Activated naive CD4-positive, alpha-beta T cell (primary cell): ENCODE measurements around the gene ATP6V1G1.
"Not testable (repeated sequence)": the region's sequence is repeated elsewhere in the genome, so short reads cannot be mapped to it uniquely, and the experiment has no call there.

ENCODE experiments used
- DNase-seq, 4 experiments: peaks; one replicate each; lab custom pipeline; 2025; lab: John Stamatoyannopoulos, UW

Gene ATP6V1G1

GRCh38 chr9:114580609-114581193, 6.9 kb upstream of the ATP6V1G1 start:
- DNase-seq: no peak

GRCh38 chr9:114583371-114584155, 4.0 kb upstream of the ATP6V1G1 start:
- DNase-seq: no peak

GRCh38 chr9:114588210-114588609, 641 bp downstream of the ATP6V1G1 start:
- no peak for DNase-seq

- no peak for DNase-seq
These were observed 1.3 kb downstream of the ATP6V1G1 start for GRCh38 chr9:114588651-114589526.

GRCh38 chr9:114590328-114590727, 2.8 kb downstream of the ATP6V1G1 start:
- no peak for DNase-seq

DNA sequence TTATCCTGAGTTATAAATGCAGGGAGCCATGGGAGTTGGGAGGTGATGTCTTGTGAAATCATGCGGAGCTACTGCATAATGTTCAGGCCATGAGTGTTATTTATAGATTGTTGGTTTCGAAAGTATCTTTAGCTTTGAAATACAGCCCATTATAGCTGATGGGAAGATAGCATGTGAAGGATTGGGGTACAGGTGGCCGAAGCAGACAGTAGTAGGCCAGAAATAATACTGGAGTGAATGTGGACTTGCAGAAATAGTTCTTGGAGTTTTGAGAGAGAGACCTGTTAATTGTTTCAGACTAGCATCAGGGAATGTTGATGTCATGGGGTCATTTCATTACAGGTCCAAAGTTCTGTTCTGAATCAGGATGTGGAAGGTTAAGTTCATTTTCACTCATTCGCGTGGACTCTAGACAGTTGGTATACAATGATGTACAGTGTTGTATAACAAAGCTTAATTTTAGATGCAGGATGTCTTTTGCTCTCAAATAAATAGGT, 3.8 kb downstream of the ATP6V1G1 start:
- DNase-seq: no peak

DNA sequence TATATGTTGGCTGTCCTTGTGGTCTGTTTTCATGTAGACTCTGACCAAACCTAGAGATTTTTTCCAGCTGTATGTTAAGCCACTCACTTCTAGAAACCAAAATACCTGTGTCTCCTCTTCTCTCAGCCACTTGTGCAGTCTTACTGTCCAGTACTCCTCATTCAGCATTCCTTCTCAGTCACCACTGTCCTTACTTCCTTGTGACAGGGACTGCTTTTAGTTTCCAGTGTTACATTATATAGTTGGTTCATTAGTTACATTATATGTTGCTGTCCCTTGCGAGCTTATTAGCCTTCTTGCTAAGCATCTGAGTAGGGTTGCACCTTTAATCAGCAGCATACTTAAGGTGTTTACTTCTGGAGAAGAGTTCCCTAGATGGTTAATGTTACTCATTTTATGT, 4.3 kb downstream of the ATP6V1G1 start:
- no peak for DNase-seq

- peak in 2 of 4 experiments; percentile 26 to 32 for DNase-seq
These were observed 4.8 kb downstream of the ATP6V1G1 start for GRCh38 chr9:114592356-114592755.

DNA sequence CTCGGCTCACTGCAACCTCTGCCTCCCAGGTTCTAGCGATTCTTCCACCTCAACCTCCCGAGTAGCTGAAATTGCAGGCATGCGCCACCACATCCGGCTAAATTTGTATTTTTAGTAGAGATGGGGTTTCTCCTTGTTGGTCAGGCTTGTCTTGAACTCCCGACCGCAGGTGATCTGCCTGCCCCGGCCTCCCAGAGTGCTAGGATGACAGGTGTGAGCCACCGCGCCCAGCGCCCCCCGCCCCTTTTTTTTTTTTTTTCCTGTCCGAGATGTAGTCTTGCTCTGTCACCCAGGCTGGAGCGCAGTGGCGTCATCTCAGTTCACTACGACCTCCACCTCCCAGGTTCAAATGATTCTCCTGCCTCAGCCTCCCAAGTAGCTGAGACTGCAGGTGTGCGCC, 6.6 kb downstream of the ATP6V1G1 start:
- no peak for DNase-seq

- DNase-seq: not testable (repeated sequence)
These were observed 13.1 kb downstream of the ATP6V1G1 start for GRCh38 chr9:114600502-114601248.

DNA sequence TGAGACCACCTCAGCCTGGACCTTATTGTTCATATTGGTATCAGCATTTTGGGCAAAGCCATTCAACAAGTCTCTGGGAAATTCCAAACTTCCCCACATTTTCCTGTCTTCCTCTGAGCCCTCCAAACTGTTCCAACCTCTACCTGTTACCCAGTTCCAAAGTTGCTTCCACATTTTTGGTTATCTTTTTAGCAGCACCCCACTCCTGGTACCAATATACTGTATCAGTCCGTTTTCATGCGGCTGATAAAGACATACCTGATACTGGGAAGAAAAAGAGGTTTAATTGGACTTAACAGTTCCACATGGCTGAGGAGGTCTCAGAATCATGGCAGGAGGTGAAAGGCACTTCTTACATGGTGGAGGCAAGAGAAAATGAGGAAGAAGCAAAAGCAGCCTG, 14.2 kb downstream of the ATP6V1G1 start:
- not testable (repeated sequence) for DNase-seq

GRCh38 chr9:114602620-114603019, 15.1 kb downstream of the ATP6V1G1 start:
- no peak for DNase-seq

DNA sequence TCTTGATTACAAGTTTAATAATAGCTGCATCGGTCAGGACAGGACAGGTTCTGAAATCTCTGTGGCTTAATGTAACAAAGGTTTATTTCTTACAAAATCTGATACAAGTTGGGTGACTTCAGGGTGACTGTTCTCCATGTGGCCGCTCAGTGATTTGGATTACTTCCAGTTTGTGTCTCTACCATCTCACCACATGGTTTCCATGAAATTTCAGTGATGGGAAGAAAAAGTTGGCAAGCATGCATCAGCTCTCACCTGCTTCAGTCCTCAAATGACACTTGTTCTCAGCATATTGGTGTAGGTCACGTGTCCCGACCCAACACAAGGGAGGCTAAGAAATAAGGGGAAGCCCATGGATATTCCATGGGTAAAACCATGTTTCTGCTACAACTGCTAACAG, 15.7 kb downstream of the ATP6V1G1 start:
- no peak for DNase-seq

DNA sequence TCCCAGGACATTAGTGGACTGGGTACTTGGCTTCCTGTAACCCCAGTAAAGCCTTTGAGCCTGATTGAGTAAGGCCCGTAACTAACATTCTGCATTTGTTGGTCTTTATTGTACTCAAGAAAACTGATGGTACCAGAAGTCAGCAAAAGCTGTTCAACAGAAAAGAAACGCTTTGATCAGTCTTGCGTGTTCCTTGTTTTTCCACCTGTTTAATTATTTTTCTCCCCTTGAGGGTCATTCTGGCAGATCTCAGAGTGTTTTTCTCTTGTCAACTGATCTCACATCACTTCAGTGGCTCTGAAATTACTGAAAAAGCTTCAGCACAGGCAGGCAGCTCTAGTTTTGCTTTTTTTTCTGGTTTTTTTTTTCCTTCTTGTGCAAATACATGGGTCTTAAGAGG, 17.4 kb downstream of the ATP6V1G1 start:
- no peak for DNase-seq

- no peak for DNase-seq
These were observed 18.5 kb downstream of the ATP6V1G1 start for GRCh38 chr9:114606068-114606467.

DNA sequence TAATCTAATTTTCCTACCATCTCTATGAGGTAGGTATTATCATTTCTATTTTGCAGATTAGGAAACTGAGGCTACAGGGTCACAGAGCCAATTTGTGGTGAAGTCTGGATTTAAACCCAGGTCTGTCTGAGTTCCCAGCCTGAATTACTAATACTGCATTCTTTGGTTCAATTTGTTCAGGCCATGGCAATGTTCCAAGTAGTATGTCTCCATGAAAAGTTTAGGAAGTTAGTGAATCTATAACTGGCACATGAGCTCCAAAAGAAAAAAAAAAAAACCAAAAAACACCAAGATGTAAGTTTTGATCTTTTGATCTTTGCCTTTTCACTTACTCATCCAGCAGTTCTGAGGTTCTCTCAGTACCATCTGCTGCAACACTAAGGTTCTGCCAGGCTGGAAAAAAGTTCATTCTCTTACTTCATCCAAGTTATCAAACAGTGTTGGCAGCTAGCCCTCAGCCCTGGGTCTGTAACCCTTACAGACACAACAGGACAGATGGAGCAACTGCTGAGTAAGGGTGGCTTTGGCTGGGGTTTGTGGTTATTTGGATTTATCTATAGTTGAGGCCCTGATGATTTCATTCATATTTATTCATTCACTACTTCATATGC, 19.1 kb downstream of the ATP6V1G1 start:
- DNase-seq: no peak

- DNase-seq: no peak
These were observed 20.3 kb downstream of the ATP6V1G1 start for GRCh38 chr9:114607671-114608524.

- no peak for DNase-seq
These were observed 20.9 kb downstream of the ATP6V1G1 start for GRCh38 chr9:114608525-114608796.

GRCh38 chr9:114611516-114612271, 24.1 kb downstream of the ATP6V1G1 start:
- peak; percentile 18 to 65 (median 44) for DNase-seq
